GM13977 (cell line): ENCODE data around the gene DTWD2.

ENCODE experiments used
- DNase-seq: peaks from one replicate; pipeline ENCODE4 v3.0.0; 2012; ENCODE audit warnings: low spot score
- CTCF ChIP-seq: IDR thresholded peaks from 2 replicates; pipeline ENCODE4 v1.5.1; 2012; ENCODE audit warnings: mild to moderate bottlenecking, control low read depth; ENCODE audit not compliant: insufficient read depth; ENCODE audit errors: extremely low read depth, missing control alignments
- in situ Hi-C: fragments of 300-500 bp; cut with MboI; formaldehyde crosslinking; loops from one replicate; pipeline ENCODE4 v1.12.0; 2022; ENCODE audit warnings: low sequenced_read_pairs, low pct_unique_long_range_greater_than_20kb, mixed read lengths, inconsistent platforms; ENCODE audit not compliant: unreplicated experiment

DTWD2 gene

GRCh38 chr5:119031011-119031886 is 42.9 kb upstream of the DTWD2 start:
- in situ Hi-C loops, result no loop called here
- TF ChIP-seq CTCF, result no peak
- DNase-seq, result no peak

GRCh38 chr5:119028575-119028974 is 40.2 kb upstream of the DTWD2 start:
- TF ChIP-seq CTCF, result no peak
- in situ Hi-C loops, result loop anchor here (10.0 kb wide), 1 partner anchor 386 kb away; no protein-coding TSS in a partner anchor
- no peak for DNase-seq

GRCh38 chr5:119022773-119023172 is 34.4 kb upstream of the DTWD2 start:
- TF ChIP-seq CTCF, result no peak
- DNase-seq, result no peak
- in situ Hi-C loops, result loop anchor here (10.0 kb wide), 1 partner anchor 392 kb away; no protein-coding TSS in a partner anchor

DNA sequence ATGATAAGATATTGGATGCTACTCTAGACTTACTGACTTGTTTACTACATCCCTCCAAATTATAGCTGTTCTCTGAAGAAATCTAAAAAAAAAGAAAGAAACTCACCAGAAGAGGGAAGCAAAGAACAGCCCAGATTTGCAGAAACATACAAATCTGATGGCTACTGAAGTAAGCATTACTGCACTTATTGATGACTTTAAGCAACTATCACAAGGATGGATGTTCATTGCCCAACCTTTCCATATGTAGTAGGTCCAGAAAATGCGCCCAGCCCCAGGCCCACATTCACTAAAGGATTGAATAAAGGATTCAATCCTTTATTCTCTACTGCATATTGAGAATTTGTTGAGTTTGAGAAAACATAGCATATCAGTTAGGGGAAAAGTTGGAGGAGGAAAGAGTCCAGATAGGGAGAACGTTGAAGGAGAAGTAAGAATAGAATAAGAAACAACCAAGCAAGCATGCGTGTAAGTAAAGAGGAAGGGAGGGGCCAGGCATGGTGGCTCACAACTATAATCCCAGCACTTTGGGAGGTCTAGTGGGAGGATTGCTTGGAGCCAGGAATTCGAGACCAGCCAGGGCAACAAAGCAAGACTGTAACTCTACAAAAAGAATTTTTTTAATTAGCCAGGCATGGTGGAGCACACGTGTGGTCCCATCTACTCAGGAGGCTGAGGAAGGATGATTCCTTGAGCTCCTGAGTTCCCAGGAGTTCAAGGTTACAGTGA is 33.8 kb upstream of the DTWD2 start:
- DNase-seq, result peak; percentile 41
- in situ Hi-C loops, result loop anchor here (10.0 kb wide), 1 partner anchor 393 kb away; no protein-coding TSS in a partner anchor
- TF ChIP-seq CTCF, result peak; percentile 56

GRCh38 chr5:119021149-119021732 is 32.9 kb upstream of the DTWD2 start:
- TF ChIP-seq CTCF, result no peak
- DNase-seq, result no peak
- in situ Hi-C loops, result loop anchor here (10.0 kb wide), 1 partner anchor 394 kb away; no protein-coding TSS in a partner anchor

GRCh38 chr5:119019949-119020348 is 31.6 kb upstream of the DTWD2 start:
- TF ChIP-seq CTCF, result no peak
- DNase-seq, result no peak
- in situ Hi-C loops, result loop anchor here (10.0 kb wide), 1 partner anchor 395 kb away; no protein-coding TSS in a partner anchor
